ENCODE results near the gene CD96. TPM values are rescaled to one million over a fixed set of nuclear protein-coding genes. Genes with fewer than 3 reads are reported as not detected.

Gene CD96
- total RNA-seq, 4 donors from 2014 or later: 0.27 to 2.1 (median 0.72) TPM

GRCh38 chr3:111652492-111653180, 110.6 kb downstream of the CD96 start:
- no peak overlapping the region for H3K4me3 ChIP-seq (ENCODE audit: low read depth, poor library complexity, severe bottlenecking)
- whole genome bisulfite sequencing, 2 donors: 76 to 78% methylated on average over 6 of the region's 6 CpGs
- DNase-seq (ENCODE audit: low spot score in 2 of 2): no peak
- intact Hi-C loops (cut with DNase I; ENCODE audit: low total_unique reads): no loop called here
- TF ChIP-seq CTCF (IDR thresholded peaks at IDR 0.05): no peak

GRCh38 chr3:111653766-111654165, 111.8 kb downstream of the CD96 start:
- WGBS, 2 donors: 92 to 97% methylated on average over 2 of the region's 2 CpGs
- DNase-seq (ENCODE audit: low spot score in 2 of 2): no peak
- intact Hi-C loops (cut with DNase I; ENCODE audit: low total_unique reads): no loop called here
- H3K4me3 ChIP-seq (ENCODE audit: low read depth, poor library complexity, severe bottlenecking): no peak overlapping the region
- TF ChIP-seq POLR2A (IDR thresholded peaks at IDR 0.05) (no peak), CTCF (IDR thresholded peaks at IDR 0.05) (no peak)

- no peak overlapping the region for H3K4me3 ChIP-seq (ENCODE audit: low read depth, poor library complexity, severe bottlenecking)
- DNase-seq (ENCODE audit: low spot score in 2 of 2): no peak
- TF ChIP-seq CTCF (IDR thresholded peaks at IDR 0.05) (no peak), POLR2A (IDR thresholded peaks at IDR 0.05) (no peak)
- intact Hi-C loops (cut with DNase I; ENCODE audit: low total_unique reads): no loop called here
- WGBS, 2 donors: 91 to 94% methylated on average over 3 of the region's 3 CpGs
Observed at GRCh38 chr3:111662012-111662411, 120.0 kb downstream of the CD96 start.

- no peak for DNase-seq (ENCODE audit: low spot score in 2 of 2)
- no peak for TF ChIP-seq CTCF (IDR thresholded peaks at IDR 0.05)
- no peak for TF ChIP-seq POLR2A (IDR thresholded peaks at IDR 0.05)
- intact Hi-C loops (cut with DNase I; ENCODE audit: low total_unique reads): no loop called here
- no peak overlapping the region for H3K4me3 ChIP-seq (ENCODE audit: low read depth, poor library complexity, severe bottlenecking)
- WGBS, 2 donors: 78 to 83% methylated on average over 3 of the region's 3 CpGs
Observed at GRCh38 chr3:111662907-111663306, 120.9 kb downstream of the CD96 start.

- 67 to 71% methylated on average over 4 of the region's 4 CpGs for WGBS, 2 donors
- no peak overlapping the region for H3K4me3 ChIP-seq (ENCODE audit: low read depth, poor library complexity, severe bottlenecking)
- DNase-seq (ENCODE audit: low spot score in 2 of 2): no peak
- intact Hi-C loops (cut with DNase I; ENCODE audit: low total_unique reads): no loop called here
- TF ChIP-seq CTCF (IDR thresholded peaks at IDR 0.05) (no peak), POLR2A (IDR thresholded peaks at IDR 0.05) (no peak)
Observed at GRCh38 chr3:111666041-111666735, 124.2 kb downstream of the CD96 start.
